ENCODE results near the gene TNFRSF12A.

- TF ChIP-seq EZH2 (IDR thresholded peaks at IDR 0.05) = no peak
- TF ChIP-seq POLR2AphosphoS5 (IDR thresholded peaks at IDR 0.05; ENCODE audit: borderline replicate concordance, low read depth, low read length) = no peak
- TF ChIP-seq FOXP2 (optimal IDR thresholded peaks at IDR 0.05; ENCODE audit: control extremely low read depth, extremely low read length, insufficient read depth) = no peak
Measured at GRCh38 chr16:2985462-2985861, 34.7 kb upstream of the TNFRSF12A start.

Measured in SK-N-MC (cell line).